HepG2 (cell line): ENCODE results near the gene STRN3. TPM values are rescaled to one million over a fixed set of nuclear protein-coding genes. Genes with fewer than 3 reads are reported as not detected.
A peak's percentile ranks its signal among the peaks of the same experiment; 100 is the strongest.

ENCODE experiments used
- BORCS8-MEF2B ChIP-seq: sonication (generic); formaldehyde crosslinking; IDR thresholded peaks from 2 replicates; pipeline ENCODE4 v1.8.0; 2022; ENCODE audit warnings: mild to moderate bottlenecking, missing genetic modification reagents
- BRD4 ChIP-seq: sonication (generic); formaldehyde crosslinking; IDR thresholded peaks from 2 replicates; pipeline ENCODE4 v1.4.0; 2020; ENCODE audit warnings: missing genetic modification reagents
- EP300 ChIP-seq, 3 experiments: sonication (generic) in 1 of 3; formaldehyde crosslinking in 1 of 3; IDR thresholded peaks; 2 replicates each; pipeline versions ENCODE4 v1.5.1 to v1.6.1; 2011 to 2020; ENCODE audit warnings: low read depth in 2 of 3, low read length in 2 of 3, borderline replicate concordance in 1 of 3, improper control_type of control experiment in 1 of 3, mild to moderate bottlenecking in 1 of 3, missing genetic modification reagents in 1 of 3, moderate library complexity in 1 of 3
- HOXA3 ChIP-seq: sonication (generic); formaldehyde crosslinking; IDR thresholded peaks from 2 replicates; pipeline ENCODE4 v1.5.0; 2020; ENCODE audit warnings: missing genetic modification reagents
- KDM3A ChIP-seq: IDR thresholded peaks from 2 replicates; pipeline ENCODE4 v1.6.1; 2018; ENCODE audit warnings: low read depth, missing compliant biosample characterization
- KDM4B ChIP-seq: sonication (generic); formaldehyde crosslinking; IDR thresholded peaks from 2 replicates; pipeline ENCODE4 v1.4.0; 2020; ENCODE audit warnings: missing genetic modification reagents
- KLF16 ChIP-seq, 2 experiments: sonication (generic) in 1 of 2; formaldehyde crosslinking in 1 of 2; IDR thresholded peaks; 2 replicates each; pipeline versions ENCODE4 v1.6.1 to v1.8.0; 2016 to 2023; ENCODE audit warnings: missing genetic modification reagents in 2 of 2, missing compliant biosample characterization in 1 of 2
- MIER3 ChIP-seq: IDR thresholded peaks from 2 replicates; pipeline ENCODE4 v1.6.1; 2016; ENCODE audit warnings: missing compliant biosample characterization, borderline replicate concordance
- MTF1 ChIP-seq: sonication (generic); formaldehyde crosslinking; IDR thresholded peaks from 2 replicates; pipeline ENCODE4 v1.5.0; 2020; ENCODE audit warnings: missing genetic modification reagents
- NFKB2 ChIP-seq: sonication (generic); formaldehyde crosslinking; IDR thresholded peaks from 2 replicates; pipeline ENCODE4 v1.4.0; 2020; ENCODE audit warnings: missing genetic modification reagents, borderline replicate concordance
- NFYB ChIP-seq: sonication (generic); formaldehyde crosslinking; IDR thresholded peaks from 2 replicates; pipeline ENCODE4 v1.4.0; 2020; ENCODE audit warnings: missing genetic modification reagents
- POLR2G ChIP-seq: fragments of 200-400 bp; formaldehyde crosslinking; IDR thresholded peaks from 2 replicates; pipeline ENCODE4 v1.6.1; 2018; ENCODE audit warnings: mild to moderate bottlenecking, low read depth, low read length, moderate library complexity
- SOX13 ChIP-seq, 3 experiments: fragments of 450-650 bp in 1 of 3; sonication (generic) in 1 of 3; formaldehyde crosslinking in 1 of 3; IDR thresholded peaks in 2 of 3; conservative IDR thresholded peaks in 1 of 3; 2 replicates each; pipeline versions ENCODE4 v1.5.0 to v1.6.1; 2016 to 2020; ENCODE audit warnings: antibody characterized with exemption in 1 of 3, mild to moderate bottlenecking in 1 of 3, missing compliant biosample characterization in 1 of 3, missing genetic modification reagents in 1 of 3, moderate library complexity in 1 of 3
- SOX6 ChIP-seq, 2 experiments: fragments of 450-650 bp in 1 of 2; sonication (generic) in 1 of 2; formaldehyde crosslinking in 1 of 2; IDR thresholded peaks; 2 replicates each; pipeline versions ENCODE4 v1.4.0 to v1.6.1; 2017 to 2020; ENCODE audit warnings: antibody characterized with exemption in 1 of 2, mild to moderate bottlenecking in 1 of 2, missing genetic modification reagents in 1 of 2
- ZNF264 ChIP-seq: sonication (generic); formaldehyde crosslinking; IDR thresholded peaks from 2 replicates; pipeline ENCODE4 v1.4.0; 2020; ENCODE audit warnings: missing genetic modification reagents
- ZNF333 ChIP-seq: sonication (generic); formaldehyde crosslinking; IDR thresholded peaks from 2 replicates; pipeline ENCODE4 v1.4.0; 2020; ENCODE audit warnings: mild to moderate bottlenecking, missing genetic modification reagents, borderline replicate concordance
- ZNF430 ChIP-seq: sonication (generic); formaldehyde crosslinking; IDR thresholded peaks from 2 replicates; pipeline ENCODE4 v1.9.0; 2021; ENCODE audit warnings: mild to moderate bottlenecking, missing genetic modification reagents
- ZNF496 ChIP-seq: sonication (generic); formaldehyde crosslinking; IDR thresholded peaks from 2 replicates; pipeline ENCODE4 v1.8.1; 2023; ENCODE audit warnings: mild to moderate bottlenecking, moderate library complexity, missing genetic modification reagents; ENCODE audit not compliant: insufficient replicate concordance
- ZNF652 ChIP-seq: IDR thresholded peaks from 2 replicates; pipeline ENCODE4 v1.6.1; 2016; ENCODE audit warnings: low read depth, borderline replicate concordance
- ZNF776 ChIP-seq: sonication (generic); formaldehyde crosslinking; IDR thresholded peaks from 2 replicates; pipeline ENCODE4 v1.4.0; 2020; ENCODE audit warnings: mild to moderate bottlenecking, missing genetic modification reagents
- ZNF883 ChIP-seq: sonication (generic); formaldehyde crosslinking; IDR thresholded peaks from 2 replicates; pipeline ENCODE4 v1.5.1; 2020; ENCODE audit warnings: mild to moderate bottlenecking, missing genetic modification reagents; ENCODE audit errors: not compliant biosample characterization
- ZSCAN29 ChIP-seq: sonication (generic); formaldehyde crosslinking; conservative IDR thresholded peaks from 2 replicates; pipeline ENCODE4 v1.4.0; 2020; ENCODE audit warnings: mild to moderate bottlenecking, missing genetic modification reagents
- polyA plus RNA-seq, 8 experiments: library from polyadenylated mRNA; depleted of rRNA in 3 of 8; stranded (reverse) in 7 of 8; unstranded in 1 of 8; fragments of >200 nt; fragmentation: Illumina TruSeq in 4 of 8; extraction: Trizol in 4 of 8; gene quantifications; 2 replicates each; pipeline versions ENCODE4 v1.2.1 to v1.2.3, GENCODE V29; 2011 to 2016; ENCODE audit warnings: low read depth in 4 of 8, missing spikeins in 1 of 8, mixed read lengths in 1 of 8; ENCODE audit not compliant: insufficient read depth in 1 of 8
- total RNA-seq, 5 experiments: library from RNA; depleted of rRNA; stranded (reverse); fragments of >200 nt; fragmentation: Illumina TruSeq; extraction: Trizol; gene quantifications; 2 replicates each; pipeline ENCODE4 v1.2.3, GENCODE V29; 2016; ENCODE audit warnings: low read depth in 1 of 5
- TF ChIP-seq, protein P1 (sequence below): sonication (generic); formaldehyde crosslinking; IDR thresholded peaks from 2 replicates; pipeline ENCODE4 v1.5.1; 2020; ENCODE audit warnings: mild to moderate bottlenecking, missing genetic modification reagents, moderate library complexity
- TF ChIP-seq, protein P2 (sequence below): sonication (generic); formaldehyde crosslinking; IDR thresholded peaks from 2 replicates; pipeline ENCODE4 v1.4.0; 2020; ENCODE audit warnings: missing genetic modification reagents

Gene STRN3
- total and polyA plus RNA-seq, 2 of the 13 experiments (the other 11 are each of a cell fraction or from before 2014, with no cell fraction given) = 49.4 to 123 TPM

DNA sequence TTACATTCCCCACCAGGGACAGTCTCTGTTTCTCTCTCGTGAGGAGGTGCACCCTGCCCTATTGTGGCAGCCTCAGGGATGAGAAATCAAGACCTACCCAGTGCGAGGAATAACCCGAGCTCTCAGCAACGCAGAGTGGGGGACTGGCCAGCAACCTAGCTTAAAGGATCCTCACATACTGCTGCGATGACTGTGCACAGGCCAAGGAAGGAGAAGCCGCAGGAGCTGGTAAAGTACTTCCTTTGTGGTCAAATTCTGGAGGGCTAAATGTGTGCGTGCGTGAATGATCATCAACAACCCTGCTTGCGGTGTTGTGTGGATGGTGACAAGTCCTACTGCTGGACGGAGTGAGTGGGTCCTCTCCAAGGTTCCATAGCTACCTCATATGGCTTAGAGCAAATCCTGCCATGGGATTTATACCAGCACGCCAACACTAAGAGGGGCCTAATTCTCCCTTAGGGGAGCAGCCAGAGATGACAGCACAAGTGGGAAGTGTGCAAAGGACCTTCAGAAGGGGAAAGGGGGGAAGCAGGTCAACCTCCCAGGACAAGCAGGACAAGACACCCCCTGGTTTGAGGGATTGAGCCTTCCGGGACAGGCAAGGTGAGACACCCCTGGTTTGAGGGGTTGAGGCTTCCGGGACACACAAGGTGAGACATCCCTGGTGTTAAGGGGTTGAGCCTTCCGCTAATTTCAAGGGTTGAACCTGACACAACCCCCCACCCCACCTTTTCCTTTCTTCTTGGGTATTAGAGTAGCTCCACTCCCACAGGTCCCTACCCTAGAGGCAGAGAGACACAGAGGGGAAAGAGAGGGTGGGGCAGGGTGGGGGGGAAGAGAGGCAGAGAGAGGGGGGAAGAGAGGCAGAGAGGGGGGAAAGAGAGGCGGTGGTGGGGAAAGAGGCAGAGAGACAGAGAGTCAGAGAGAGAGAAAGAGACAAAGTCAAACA is 59.5 kb downstream of the STRN3 start (continued):
- TF ChIP-seq ZNF496 (CRISPR knock-in tag) = no peak
- 0 out of 2 replicates have a peak, but pooled peaks have one; percentile 22 for TF ChIP-seq ZNF333 (CRISPR knock-in tag)
- TF ChIP-seq BORCS8-MEF2B = peak; percentile 12; the same call in 1 of the 2 replicates
- 0 out of 2 replicates have a peak, but pooled peaks have one; percentile 17 for TF ChIP-seq KDM4B (CRISPR knock-in tag)
- TF ChIP-seq SOX13 (IDR thresholded peaks at IDR 0.05) = no peak
- no peak for TF ChIP-seq SOX13 (CRISPR knock-in tag; conservative IDR thresholded peaks at IDR 0.05 in 1 of 2, IDR thresholded peaks at IDR 0.05 in 1 of 2)
- 0 out of 2 replicates have a peak, but pooled peaks have one; percentile 33 for TF ChIP-seq BRD4 (CRISPR knock-in tag)
- TF ChIP-seq, protein P1, sequence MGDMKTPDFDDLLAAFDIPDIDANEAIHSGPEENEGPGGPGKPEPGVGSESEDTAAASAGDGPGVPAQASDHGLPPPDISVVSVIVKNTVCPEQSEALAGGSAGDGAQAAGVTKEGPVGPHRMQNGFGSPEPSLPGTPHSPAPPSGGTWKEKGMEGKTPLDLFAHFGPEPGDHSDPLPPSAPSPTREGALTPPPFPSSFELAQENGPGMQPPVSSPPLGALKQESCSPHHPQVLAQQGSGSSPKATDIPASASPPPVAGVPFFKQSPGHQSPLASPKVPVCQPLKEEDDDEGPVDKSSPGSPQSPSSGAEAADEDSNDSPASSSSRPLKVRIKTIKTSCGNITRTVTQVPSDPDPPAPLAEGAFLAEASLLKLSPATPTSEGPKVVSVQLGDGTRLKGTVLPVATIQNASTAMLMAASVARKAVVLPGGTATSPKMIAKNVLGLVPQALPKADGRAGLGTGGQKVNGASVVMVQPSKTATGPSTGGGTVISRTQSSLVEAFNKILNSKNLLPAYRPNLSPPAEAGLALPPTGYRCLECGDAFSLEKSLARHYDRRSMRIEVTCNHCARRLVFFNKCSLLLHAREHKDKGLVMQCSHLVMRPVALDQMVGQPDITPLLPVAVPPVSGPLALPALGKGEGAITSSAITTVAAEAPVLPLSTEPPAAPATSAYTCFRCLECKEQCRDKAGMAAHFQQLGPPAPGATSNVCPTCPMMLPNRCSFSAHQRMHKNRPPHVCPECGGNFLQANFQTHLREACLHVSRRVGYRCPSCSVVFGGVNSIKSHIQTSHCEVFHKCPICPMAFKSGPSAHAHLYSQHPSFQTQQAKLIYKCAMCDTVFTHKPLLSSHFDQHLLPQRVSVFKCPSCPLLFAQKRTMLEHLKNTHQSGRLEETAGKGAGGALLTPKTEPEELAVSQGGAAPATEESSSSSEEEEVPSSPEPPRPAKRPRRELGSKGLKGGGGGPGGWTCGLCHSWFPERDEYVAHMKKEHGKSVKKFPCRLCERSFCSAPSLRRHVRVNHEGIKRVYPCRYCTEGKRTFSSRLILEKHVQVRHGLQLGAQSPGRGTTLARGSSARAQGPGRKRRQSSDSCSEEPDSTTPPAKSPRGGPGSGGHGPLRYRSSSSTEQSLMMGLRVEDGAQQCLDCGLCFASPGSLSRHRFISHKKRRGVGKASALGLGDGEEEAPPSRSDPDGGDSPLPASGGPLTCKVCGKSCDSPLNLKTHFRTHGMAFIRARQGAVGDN = peak; percentile 15; the same call in 1 of the 2 replicates
- 0 out of 2 replicates have a peak, but pooled peaks have one; percentile 0 for TF ChIP-seq ZSCAN29 (CRISPR knock-in tag)
- no peak for TF ChIP-seq ZNF652
- no peak for TF ChIP-seq ZNF430
- TF ChIP-seq ZNF883 (CRISPR knock-in tag) = peak; percentile 12
- TF ChIP-seq, protein P2, sequence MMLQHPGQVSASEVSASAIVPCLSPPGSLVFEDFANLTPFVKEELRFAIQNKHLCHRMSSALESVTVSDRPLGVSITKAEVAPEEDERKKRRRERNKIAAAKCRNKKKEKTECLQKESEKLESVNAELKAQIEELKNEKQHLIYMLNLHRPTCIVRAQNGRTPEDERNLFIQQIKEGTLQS (CRISPR knock-in tag) = no peak
- no peak for TF ChIP-seq NFYB
- TF ChIP-seq POLR2G = 0 out of 2 replicates have a peak, but pooled peaks have one; percentile 10
- TF ChIP-seq KLF16 (CRISPR knock-in tag; IDR thresholded peaks at IDR 0.05) = 0 out of 4 replicates have a peak, but pooled peaks of 1 of the 2 experiments have one; percentile 44
- TF ChIP-seq MTF1 (CRISPR knock-in tag) = no peak
- no peak for TF ChIP-seq ZNF264 (CRISPR knock-in tag)
- no peak for TF ChIP-seq NFKB2 (CRISPR knock-in tag)
- 0 out of 2 replicates have a peak, but pooled peaks have one; percentile 41 for TF ChIP-seq MIER3 (CRISPR knock-in tag)
- no peak for TF ChIP-seq HOXA3 (CRISPR knock-in tag)
- no peak for TF ChIP-seq EP300 (IDR thresholded peaks at IDR 0.05; ENCODE audit: low read depth in 2 of 2, low read length in 2 of 2)
- 0 out of 2 replicates have a peak, but pooled peaks have one; percentile 8 for TF ChIP-seq EP300 (CRISPR knock-in tag; IDR thresholded peaks at IDR 0.05; ENCODE audit: borderline replicate concordance)
- TF ChIP-seq KDM3A = no peak
- TF ChIP-seq ZNF776 (CRISPR knock-in tag) = 0 out of 2 replicates have a peak, but pooled peaks have one; percentile 41
- TF ChIP-seq SOX6 (IDR thresholded peaks at IDR 0.05) = no peak
- no peak for TF ChIP-seq SOX6 (CRISPR knock-in tag; IDR thresholded peaks at IDR 0.05)
